HG03103 (cell line): ENCODE measurements around the gene PPM1J.
"Not testable (repeated sequence)": the region's sequence is repeated elsewhere in the genome, so short reads cannot be mapped to it uniquely, and the experiment has no call there.

ENCODE experiments used
- ATAC-seq: cut with Tn5 transposase; IDR thresholded peaks from one replicate; pipeline ENCODE4 v1.9.1; 2021; ENCODE audit warnings: low read depth; ENCODE audit not compliant: unreplicated experiment

The PPM1J gene

GRCh38 chr1:112721966-112722524, 6.9 kb upstream of the PPM1J start:
- ATAC-seq: no peak

- not testable (repeated sequence) for ATAC-seq
These were observed 6.2 kb upstream of the PPM1J start for GRCh38 chr1:112721294-112721693.

DNA sequence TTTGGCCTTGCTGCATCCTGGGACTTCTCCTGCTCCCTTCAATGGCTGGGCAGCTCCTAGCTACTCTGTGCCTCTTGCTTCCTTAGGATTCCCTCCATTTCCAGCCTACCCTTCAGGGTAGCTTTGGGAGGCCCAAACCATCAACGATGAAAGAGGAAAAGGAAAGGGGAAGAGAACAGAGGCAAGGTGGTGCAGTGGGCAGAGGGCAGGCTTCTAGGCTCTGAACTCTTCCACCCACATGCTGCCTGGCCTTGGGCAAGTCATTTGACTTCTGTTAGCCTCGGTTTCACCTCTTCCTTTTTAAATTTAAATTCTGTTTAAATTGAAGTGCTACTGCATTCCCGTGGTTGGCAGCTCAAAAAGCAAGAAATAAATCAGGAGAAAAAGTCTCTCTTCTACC, 5.7 kb upstream of the PPM1J start:
- no peak for ATAC-seq

DNA sequence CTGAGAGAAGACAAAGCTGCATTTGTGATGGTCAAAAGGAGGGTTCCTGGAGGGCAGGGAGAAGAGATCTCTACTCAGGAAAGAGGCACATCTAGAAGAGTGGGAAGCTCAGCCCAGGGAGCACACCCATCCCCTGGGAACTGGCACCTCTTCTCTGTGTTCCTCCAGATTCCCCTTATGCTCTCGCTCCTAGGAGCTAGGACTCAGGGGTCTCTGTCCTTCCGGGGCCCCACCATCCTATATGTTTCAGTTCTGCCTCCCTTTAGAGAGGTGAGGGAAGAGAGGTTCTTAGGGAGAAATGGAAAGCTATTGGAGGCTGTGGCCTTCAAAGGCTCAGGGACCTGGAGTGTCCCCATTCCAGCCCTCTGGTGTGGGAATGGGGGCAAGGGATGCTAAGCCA, 4.6 kb upstream of the PPM1J start:
- no peak for ATAC-seq

DNA sequence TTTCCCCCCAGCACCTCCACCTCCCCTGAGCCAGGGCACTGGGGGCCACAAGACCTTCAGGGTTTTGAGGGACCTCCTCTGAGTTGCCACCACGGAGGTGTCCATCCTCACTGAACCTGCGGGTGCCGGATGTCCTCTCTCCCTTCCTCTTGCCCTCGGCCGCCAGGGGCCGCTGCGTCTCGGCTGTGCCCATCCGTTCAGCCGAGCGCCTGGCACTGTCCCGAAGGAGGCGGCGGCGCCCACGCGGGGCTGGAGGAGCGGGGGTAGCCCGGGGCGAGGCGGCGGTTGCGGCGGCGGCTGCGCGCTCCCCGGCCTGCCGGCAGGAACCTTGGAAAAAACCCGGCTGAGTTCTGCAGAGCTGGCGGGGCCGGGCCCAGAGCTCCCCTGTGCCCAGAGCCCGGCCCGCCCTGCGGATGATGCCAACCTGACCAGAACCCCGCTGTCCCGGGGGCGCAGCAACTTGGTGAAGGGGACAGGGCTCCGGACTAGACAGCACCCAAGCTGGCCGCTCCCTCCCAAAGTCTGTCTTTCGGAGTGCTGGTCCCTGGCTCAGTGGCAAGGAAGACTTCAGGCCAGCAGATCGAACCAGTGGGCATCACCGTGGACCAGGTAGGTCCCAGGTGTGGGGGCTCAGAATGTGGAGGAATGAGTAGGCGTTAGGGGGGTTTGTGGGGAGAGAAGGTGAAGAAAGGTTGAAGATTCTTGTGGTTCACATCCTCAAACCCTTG, 3.7 kb upstream of the PPM1J start:
- ATAC-seq: no peak

DNA sequence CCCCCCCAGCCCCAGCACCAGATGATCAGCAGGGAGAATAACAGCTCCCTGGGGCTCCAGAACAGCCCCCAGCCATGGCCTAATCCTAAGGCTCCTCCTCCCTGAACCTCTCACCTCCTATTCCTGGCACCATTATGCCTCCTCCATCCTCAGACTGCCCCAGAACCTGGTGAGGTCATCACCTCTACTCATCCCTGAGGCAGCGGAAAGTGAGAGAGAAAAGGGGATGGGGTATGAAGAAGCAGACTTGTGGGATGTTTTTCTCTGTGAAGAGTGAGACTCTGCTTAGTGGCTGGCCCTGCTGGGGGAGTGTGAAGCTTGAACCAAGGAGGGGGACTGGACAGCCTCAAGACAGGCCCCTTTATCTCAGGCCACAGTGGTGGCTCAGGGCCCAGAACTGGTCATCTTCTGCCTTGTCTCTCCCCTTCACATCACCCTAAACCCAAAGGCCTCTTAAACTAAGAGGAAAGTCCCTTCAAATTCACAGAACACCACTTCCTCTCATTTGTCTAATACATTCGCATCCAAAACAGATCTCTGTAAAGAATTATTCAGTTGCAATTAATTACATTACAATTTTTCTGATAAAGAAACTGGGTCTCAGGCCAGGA, 2.2 kb upstream of the PPM1J start:
- no peak for ATAC-seq

GRCh38 chr1:112716133-112716720, 1.1 kb upstream of the PPM1J start:
- no peak for ATAC-seq

- no peak for ATAC-seq
These were observed 544 bp downstream of the PPM1J start for GRCh38 chr1:112714313-112715263.

DNA sequence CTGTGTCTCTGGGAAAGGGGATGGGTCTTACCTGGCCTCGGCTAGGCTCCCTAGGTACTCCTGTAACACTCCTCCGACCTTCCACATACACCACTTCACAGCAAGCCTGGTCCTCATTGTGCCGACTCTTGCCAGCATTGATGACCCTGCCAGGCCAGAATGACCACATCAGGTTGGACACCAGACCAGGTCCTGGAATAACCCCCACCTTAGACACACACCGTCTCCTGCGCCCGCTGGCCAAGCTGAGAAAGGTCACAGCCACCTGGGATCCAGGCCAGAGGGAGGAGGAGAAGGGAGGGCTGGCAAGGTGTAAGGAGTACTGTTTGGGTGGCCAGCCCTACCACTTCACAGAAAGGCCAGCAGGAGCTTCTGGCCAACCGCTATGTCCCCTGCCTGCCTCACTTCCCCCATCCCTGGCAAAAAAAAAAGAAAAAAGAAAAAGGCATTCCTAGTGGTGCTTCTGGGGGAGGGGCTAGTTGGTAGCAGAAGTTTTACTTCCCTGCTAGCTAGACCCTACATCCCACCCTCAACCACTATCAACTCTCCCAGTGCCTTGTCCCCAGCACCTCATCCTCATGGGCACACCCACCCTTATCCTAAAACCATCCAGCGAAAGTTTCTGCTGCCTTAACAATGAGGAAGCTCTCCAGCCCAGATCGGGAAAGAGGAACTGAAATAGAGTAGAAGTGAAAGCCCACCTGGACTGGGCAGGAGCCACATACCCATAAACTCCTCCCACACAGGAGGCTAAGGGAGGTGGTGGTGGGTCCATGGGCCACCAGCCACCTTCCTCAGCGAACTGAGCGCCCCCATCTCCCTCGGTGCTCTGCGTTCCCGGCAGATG, 1.4 kb downstream of the PPM1J start:
- peak; percentile 28 for ATAC-seq

- no peak for ATAC-seq
These were observed 2.4 kb downstream of the PPM1J start for GRCh38 chr1:112712701-112713128.

DNA sequence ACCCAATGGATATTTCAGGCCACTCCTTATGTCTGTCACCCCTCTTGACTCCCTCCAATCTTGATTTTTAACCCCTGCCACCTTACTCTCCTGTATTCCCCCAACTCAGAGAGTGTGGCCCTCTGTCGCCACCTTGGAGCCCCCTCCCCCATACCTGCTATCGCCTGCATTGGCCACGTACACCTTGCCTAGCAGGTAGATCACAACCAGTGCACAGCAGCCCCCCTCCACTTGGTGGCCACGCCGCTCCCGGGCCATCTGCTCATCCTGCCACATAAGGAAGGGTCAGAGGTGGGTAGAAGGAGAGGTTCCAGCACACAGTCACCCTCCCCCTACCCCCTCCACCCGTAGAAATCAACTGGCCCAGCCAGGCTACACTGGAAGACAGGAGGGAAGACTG, 2.9 kb downstream of the PPM1J start:
- no peak for ATAC-seq

- no peak for ATAC-seq
These were observed 3.5 kb downstream of the PPM1J start for GRCh38 chr1:112711670-112712069.

DNA sequence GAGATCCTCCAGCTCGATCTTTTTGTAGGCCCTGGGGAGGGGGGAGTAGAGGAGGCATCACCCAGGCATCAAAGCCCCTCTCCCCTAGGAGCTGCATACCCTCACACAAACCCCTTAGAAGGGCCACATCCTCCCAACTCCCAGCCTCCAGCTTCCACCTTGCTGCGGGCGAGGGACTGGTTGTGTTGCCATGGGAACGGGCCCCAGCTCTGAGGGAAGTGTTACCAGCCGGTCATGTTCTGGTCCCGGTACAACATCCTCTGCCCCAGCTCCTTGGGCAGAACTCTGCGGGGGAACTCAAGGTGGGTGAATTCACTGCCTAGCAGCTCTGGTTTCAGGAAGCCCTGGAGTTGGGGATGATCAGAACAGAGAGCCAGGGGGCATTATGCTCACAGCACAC, 4.1 kb downstream of the PPM1J start:
- ATAC-seq: no peak

DNA sequence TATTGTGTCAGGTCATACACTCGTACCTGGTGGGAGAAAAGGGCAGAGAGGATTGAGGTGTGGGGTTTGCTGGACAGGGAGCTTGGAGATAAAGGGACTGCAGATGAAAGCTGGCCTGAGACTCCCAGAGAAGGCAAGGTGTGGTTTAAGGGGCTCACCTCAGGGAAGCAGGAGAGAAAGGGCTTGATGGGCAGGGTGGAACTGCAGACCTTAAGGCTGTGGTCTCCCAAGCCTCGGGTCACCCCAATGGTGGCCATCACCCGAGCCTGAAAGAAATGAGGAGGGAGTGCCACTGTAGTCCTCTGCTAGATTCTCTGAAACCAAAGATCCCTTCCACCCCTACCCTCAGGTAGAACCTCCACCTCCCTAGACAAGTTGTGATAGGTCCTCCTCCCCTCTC, 4.5 kb downstream of the PPM1J start:
- no peak for ATAC-seq

DNA sequence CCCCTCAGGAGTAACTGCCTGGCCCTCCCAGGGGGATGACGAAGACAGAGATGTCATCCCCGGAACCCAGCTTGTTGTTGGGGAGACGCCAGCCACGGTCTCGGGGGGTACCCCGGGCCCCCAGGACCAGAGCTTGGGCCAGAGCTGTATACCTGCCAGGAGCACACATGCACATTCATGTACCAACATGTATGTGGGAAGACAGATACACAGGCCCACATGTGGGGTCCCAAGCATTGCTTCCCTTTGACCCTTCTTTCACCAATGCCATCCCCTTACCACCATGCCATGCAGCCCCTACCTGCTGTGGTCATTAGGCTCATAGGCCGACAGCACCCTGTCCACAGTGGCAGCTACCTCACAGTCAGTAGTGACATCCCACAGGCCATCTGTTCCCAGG, 5.0 kb downstream of the PPM1J start:
- ATAC-seq: no peak

DNA sequence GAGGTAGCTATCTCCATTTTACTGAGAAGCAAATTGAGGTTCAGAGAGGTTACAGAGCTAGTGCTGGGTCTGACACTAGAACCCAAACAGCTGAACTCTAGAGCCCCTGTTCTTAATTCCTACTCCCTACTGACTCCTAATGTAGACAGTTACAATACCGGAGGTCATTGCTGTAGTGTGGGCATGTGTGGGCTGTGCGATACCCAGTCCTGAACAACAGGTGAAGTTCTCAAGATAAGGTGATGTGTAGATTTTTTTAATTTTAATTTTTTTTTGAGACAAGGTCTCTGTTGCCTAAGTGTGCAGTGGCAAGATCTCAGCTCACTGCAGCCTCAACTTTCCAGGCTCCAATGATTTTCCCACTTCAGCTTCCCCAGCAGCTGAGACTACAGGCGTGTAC, 6.6 kb downstream of the PPM1J start:
- ATAC-seq: no peak

- ATAC-seq: no peak
These were observed 7.1 kb downstream of the PPM1J start for GRCh38 chr1:112708002-112708448.

DNA sequence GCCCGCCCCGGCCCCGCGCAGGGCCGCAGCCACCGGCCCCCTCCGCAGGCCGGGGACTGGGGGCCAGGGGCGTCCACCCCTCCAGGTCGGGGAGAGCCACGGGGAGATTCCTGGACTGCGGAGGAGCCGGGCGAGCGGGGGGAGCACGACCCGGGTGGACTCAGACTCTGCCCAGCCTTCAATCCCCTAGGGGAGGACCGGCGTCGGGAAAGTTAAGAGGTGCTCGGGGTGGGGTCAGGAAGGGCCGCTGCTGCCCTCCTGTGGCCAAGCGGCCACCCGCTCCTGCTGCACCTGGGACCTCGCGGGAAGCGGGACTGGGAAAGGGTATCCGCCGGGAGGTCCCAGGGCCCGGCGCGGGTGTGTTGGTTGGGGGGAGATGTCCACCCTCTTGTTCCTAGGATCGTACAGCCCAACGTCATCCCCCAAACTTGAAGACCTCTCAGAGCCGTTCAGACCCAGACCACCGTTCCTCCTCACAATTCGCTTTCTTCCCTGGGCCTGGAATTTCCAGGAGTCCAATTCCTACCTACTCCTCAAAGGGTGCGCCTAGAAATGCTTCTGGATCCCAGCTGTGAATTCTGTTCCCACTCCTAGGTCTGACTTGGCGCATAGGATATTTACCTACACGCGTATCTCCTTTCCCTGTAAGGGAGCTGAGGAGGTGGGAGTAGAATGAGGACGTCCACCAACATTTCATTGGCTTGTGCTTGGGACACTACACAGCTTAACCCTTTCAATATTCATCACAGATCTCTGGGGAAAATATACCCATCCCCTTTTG, 7.7 kb downstream of the PPM1J start:
- peak; percentile 39 for ATAC-seq
